ENCODE measurements around the gene NT5DC2. TPM values are rescaled to one million over a fixed set of nuclear protein-coding genes. Genes with fewer than 3 reads are reported as not detected.

NT5DC2 gene
- total and polyA plus RNA-seq, 2 of the 8 experiments (the other 6 are each of a cell fraction or from before 2014, with no cell fraction given), result 331 to 477 TPM

DNA sequence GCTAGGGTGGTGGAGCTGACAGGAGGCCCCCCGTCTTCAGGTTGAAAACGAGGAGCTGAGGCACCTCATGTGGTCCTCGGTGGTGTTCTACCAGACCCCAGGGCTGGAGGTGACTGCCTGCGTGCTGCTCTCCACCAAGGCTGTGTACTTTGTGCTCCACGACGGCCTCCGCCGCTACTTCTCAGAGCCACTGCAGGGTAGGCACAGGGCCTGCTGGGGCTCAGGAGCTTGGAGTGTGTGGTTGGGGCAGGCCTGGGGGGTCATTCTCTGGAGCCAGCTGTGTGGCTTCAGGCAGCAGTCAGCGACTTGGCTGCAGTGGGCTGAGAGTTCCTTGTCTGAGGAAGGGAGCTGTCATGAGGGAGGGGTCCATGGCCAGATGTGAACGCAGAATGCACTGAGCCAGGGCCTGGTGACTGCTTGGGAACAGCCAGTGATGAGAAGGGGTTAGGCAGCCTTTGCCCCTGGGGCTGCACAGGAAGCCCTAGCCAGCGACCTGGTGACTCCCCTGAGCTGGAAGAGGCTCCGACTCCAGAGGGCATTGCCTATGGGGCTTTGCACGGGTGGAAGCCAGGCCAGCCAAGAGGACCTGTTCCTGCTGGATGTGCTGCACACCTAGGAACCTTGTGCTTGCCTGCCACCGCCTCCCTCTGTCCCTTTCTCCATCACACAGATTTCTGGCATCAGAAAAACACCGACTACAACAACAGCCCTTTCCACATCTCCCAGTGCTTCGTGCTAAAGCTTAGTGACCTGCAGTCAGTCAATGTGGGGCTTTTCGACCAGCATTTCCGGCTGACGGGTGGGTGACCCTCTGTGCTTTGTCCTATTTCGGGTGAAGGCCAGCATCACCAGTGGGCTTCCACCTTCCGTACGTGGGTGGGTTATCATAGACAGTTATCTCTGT, 43.4 kb downstream of the NT5DC2 start (continued):
- TF ChIP-seq KDM4A (IDR thresholded peaks at IDR 0.05; ENCODE audit: low read depth, low read length, severe bottlenecking) (no peak), SP4 (IDR thresholded peaks at IDR 0.05; ENCODE audit: low read length) (no peak), CHD1 (IDR thresholded peaks at IDR 0.05; ENCODE audit: low read depth, low read length) (no peak)
